HL-60 (cell line): ENCODE measurements around the gene ATPAF2.

ENCODE experiments used
- GABPA ChIP-seq: IDR thresholded peaks from 2 replicates; pipeline ENCODE4 v1.6.1; 2012; ENCODE audit warnings: low read depth
- POLR2AphosphoS5 ChIP-seq: IDR thresholded peaks from 2 replicates; pipeline ENCODE4 v1.6.1; 2012; ENCODE audit warnings: low read depth
- REST ChIP-seq: IDR thresholded peaks from 2 replicates; pipeline ENCODE4 v1.6.1; 2012; ENCODE audit warnings: low read depth; ENCODE audit not compliant: insufficient replicate concordance
- TF ChIP-seq, protein P1 (sequence below): IDR thresholded peaks from one replicate; pipeline ENCODE4 v1.5.1; 2011; ENCODE audit warnings: low read length, control low read depth, inconsistent platforms; ENCODE audit not compliant: insufficient read depth

DNA sequence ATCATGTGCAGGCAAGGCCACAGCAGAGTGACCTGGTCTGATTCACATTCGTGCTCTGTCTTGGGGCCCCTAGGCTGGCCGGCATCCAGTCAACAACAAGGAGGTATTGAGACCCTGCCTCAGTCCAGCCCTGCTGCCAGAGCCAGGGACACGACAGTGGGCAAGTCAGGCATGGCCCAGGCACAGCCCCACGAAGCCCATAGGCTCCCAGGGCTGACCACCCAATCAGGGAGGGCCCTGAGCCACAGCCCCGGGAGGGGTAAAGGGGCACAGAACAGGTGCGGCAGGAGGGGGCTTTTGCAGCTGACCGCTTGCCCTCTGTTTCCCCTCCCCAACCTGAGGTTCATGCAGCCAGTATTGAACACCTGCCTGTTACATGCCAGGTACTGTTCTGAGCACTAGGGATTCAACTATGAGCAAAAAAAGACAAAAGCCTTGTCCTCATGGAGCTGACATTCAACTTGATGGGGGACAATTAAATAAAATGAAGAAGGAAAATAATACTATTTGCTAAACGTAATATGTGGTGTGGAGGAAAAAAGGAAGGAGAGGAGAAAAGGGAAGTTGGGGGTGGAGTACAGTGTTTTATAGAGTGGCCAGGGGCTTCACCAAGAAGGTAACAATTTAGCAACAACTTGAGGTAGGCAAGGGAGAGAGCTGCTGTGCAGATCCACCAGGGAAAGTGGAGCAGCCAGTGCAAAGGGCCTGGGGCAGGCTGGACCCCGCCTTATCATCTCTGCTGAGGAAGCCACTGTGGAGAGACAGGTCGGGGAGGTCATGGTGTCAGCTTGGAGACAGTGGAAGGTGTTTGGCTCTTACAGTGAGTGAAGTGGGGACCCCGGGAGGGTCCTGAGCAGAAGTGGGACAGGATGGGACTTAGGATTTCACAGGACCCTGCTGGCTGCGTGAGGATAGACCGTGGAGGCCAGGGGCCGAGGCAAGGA lies 60.2 kb downstream of the ATPAF2 start:
- TF ChIP-seq, protein P1, sequence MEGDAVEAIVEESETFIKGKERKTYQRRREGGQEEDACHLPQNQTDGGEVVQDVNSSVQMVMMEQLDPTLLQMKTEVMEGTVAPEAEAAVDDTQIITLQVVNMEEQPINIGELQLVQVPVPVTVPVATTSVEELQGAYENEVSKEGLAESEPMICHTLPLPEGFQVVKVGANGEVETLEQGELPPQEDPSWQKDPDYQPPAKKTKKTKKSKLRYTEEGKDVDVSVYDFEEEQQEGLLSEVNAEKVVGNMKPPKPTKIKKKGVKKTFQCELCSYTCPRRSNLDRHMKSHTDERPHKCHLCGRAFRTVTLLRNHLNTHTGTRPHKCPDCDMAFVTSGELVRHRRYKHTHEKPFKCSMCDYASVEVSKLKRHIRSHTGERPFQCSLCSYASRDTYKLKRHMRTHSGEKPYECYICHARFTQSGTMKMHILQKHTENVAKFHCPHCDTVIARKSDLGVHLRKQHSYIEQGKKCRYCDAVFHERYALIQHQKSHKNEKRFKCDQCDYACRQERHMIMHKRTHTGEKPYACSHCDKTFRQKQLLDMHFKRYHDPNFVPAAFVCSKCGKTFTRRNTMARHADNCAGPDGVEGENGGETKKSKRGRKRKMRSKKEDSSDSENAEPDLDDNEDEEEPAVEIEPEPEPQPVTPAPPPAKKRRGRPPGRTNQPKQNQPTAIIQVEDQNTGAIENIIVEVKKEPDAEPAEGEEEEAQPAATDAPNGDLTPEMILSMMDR: no peak
- TF ChIP-seq POLR2AphosphoS5: no peak
- TF ChIP-seq REST: no peak
- TF ChIP-seq GABPA: no peak
